ENCODE data around the gene LHFPL3. TPM values are rescaled to one million over a fixed set of nuclear protein-coding genes. Genes with fewer than 3 reads are reported as not detected.

LHFPL3 gene
- polyA plus RNA-seq, 1 donor from 2014 or later = 5.6 TPM

- Histone ChIP-seq H4K20me1 (ENCODE audit: insufficient read depth) (no peaks in the 10 kb centered on the region), H3K36me3 (ENCODE audit: insufficient read depth, low read length) (no peaks in the 10 kb centered on the region), H2AFZ (ENCODE audit: low read depth, low read length) (no peak overlapping the region), H3F3A (ENCODE audit: insufficient read depth, low read length, poor library complexity, severe bottlenecking) (no peaks in the 10 kb centered on the region), H3K9me2 (ENCODE audit: insufficient read depth, low read length) (no peaks in the 10 kb centered on the region), H3K27me3 (ENCODE audit: insufficient read depth, low read depth, low read length) (no peaks in the 10 kb centered on the region), H3K79me2 (replicated peaks; ENCODE audit: insufficient read depth, low read length) (no peaks in the 10 kb centered on the region), H3K4me2 (ENCODE audit: low read length) (no peak overlapping the region), H3K9ac (ENCODE audit: low read length) (no peak overlapping the region), H3K27ac (ENCODE audit: low read length) (no peak overlapping the region), H3K9me3 (ENCODE audit: low read length) (no peaks in the 10 kb centered on the region), H3K4me3 (ENCODE audit: low read length) (no peak overlapping the region)
- TF ChIP-seq RAD21 (conservative IDR thresholded peaks at IDR 0.05) (no peak), EP300 (conservative IDR thresholded peaks at IDR 0.05; ENCODE audit: poor library complexity, severe bottlenecking) (no peak), EZH2 (IDR thresholded peaks at IDR 0.05; ENCODE audit: borderline replicate concordance, insufficient read depth, low read length, poor library complexity, severe bottlenecking) (no peak), MXI1 (conservative IDR thresholded peaks at IDR 0.05; ENCODE audit: poor library complexity, severe bottlenecking) (no peak), TAF1 (IDR thresholded peaks at IDR 0.05; ENCODE audit: low read depth) (no peak), POLR2AphosphoS5 (IDR thresholded peaks at IDR 0.05) (no peak), SMC3 (conservative IDR thresholded peaks at IDR 0.05; ENCODE audit: poor library complexity) (no peak)
- TF ChIP-seq, protein P1, sequence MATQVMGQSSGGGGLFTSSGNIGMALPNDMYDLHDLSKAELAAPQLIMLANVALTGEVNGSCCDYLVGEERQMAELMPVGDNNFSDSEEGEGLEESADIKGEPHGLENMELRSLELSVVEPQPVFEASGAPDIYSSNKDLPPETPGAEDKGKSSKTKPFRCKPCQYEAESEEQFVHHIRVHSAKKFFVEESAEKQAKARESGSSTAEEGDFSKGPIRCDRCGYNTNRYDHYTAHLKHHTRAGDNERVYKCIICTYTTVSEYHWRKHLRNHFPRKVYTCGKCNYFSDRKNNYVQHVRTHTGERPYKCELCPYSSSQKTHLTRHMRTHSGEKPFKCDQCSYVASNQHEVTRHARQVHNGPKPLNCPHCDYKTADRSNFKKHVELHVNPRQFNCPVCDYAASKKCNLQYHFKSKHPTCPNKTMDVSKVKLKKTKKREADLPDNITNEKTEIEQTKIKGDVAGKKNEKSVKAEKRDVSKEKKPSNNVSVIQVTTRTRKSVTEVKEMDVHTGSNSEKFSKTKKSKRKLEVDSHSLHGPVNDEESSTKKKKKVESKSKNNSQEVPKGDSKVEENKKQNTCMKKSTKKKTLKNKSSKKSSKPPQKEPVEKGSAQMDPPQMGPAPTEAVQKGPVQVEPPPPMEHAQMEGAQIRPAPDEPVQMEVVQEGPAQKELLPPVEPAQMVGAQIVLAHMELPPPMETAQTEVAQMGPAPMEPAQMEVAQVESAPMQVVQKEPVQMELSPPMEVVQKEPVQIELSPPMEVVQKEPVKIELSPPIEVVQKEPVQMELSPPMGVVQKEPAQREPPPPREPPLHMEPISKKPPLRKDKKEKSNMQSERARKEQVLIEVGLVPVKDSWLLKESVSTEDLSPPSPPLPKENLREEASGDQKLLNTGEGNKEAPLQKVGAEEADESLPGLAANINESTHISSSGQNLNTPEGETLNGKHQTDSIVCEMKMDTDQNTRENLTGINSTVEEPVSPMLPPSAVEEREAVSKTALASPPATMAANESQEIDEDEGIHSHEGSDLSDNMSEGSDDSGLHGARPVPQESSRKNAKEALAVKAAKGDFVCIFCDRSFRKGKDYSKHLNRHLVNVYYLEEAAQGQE (IDR thresholded peaks at IDR 0.05; ENCODE audit: borderline replicate concordance) = no peak
- TF ChIP-seq, protein P2, sequence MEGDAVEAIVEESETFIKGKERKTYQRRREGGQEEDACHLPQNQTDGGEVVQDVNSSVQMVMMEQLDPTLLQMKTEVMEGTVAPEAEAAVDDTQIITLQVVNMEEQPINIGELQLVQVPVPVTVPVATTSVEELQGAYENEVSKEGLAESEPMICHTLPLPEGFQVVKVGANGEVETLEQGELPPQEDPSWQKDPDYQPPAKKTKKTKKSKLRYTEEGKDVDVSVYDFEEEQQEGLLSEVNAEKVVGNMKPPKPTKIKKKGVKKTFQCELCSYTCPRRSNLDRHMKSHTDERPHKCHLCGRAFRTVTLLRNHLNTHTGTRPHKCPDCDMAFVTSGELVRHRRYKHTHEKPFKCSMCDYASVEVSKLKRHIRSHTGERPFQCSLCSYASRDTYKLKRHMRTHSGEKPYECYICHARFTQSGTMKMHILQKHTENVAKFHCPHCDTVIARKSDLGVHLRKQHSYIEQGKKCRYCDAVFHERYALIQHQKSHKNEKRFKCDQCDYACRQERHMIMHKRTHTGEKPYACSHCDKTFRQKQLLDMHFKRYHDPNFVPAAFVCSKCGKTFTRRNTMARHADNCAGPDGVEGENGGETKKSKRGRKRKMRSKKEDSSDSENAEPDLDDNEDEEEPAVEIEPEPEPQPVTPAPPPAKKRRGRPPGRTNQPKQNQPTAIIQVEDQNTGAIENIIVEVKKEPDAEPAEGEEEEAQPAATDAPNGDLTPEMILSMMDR (IDR thresholded peaks at IDR 0.05; ENCODE audit: poor library complexity, severe bottlenecking) = no peak
These were observed 103.5 kb downstream of the LHFPL3 start for GRCh38 chr7:104431930-104432329.

DNA sequence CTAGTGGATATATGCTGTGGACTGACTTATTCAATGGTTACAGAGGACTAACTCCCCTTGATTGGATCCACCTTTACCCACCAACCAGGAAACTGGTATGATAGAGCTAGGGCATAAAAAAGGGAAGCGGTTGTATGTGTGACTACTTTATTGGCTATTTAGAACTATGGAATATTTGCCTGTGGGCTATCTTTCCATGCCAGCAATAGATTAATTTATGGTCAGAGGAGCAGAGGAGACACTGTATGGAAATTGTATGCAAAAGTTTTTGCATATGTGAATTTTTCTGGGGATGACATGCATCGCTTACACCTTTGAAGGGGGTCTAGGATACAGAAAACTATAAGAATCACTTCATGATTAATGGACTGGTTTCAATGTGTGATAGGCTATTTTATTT lies 105.7 kb downstream of the LHFPL3 start:
- Histone ChIP-seq H3K9ac (ENCODE audit: low read length) (no peak overlapping the region), H3K79me2 (replicated peaks; ENCODE audit: insufficient read depth, low read length) (no peaks in the 10 kb centered on the region), H2AFZ (ENCODE audit: low read depth, low read length) (no peak overlapping the region), H3K27me3 (ENCODE audit: insufficient read depth, low read depth, low read length) (no peaks in the 10 kb centered on the region), H4K20me1 (ENCODE audit: insufficient read depth) (no peaks in the 10 kb centered on the region), H3K27ac (ENCODE audit: low read length) (no peak overlapping the region), H3K4me2 (ENCODE audit: low read length) (no peak overlapping the region), H3K9me2 (ENCODE audit: insufficient read depth, low read length) (no peaks in the 10 kb centered on the region), H3F3A (ENCODE audit: insufficient read depth, low read length, poor library complexity, severe bottlenecking) (no peaks in the 10 kb centered on the region), H3K36me3 (ENCODE audit: insufficient read depth, low read length) (no peaks in the 10 kb centered on the region), H3K4me3 (ENCODE audit: low read length) (no peak overlapping the region), H3K9me3 (ENCODE audit: low read length) (no peaks in the 10 kb centered on the region)
- TF ChIP-seq, protein P2 (IDR thresholded peaks at IDR 0.05; ENCODE audit: poor library complexity, severe bottlenecking) = no peak
- TF ChIP-seq SMC3 (conservative IDR thresholded peaks at IDR 0.05; ENCODE audit: poor library complexity) (no peak), EP300 (conservative IDR thresholded peaks at IDR 0.05; ENCODE audit: poor library complexity, severe bottlenecking) (no peak), TAF1 (IDR thresholded peaks at IDR 0.05; ENCODE audit: low read depth) (no peak), RAD21 (conservative IDR thresholded peaks at IDR 0.05) (no peak), POLR2AphosphoS5 (IDR thresholded peaks at IDR 0.05) (no peak), EZH2 (IDR thresholded peaks at IDR 0.05; ENCODE audit: borderline replicate concordance, insufficient read depth, low read length, poor library complexity, severe bottlenecking) (no peak), MXI1 (conservative IDR thresholded peaks at IDR 0.05; ENCODE audit: poor library complexity, severe bottlenecking) (no peak)
- TF ChIP-seq, protein P1 (IDR thresholded peaks at IDR 0.05; ENCODE audit: borderline replicate concordance) = no peak
